Chondrocyte (in vitro differentiated cells): ENCODE results near the gene RANBP10. TPM values are rescaled to one million over a fixed set of nuclear protein-coding genes. Genes with fewer than 3 reads are reported as not detected.

Source experiments
- DNase-seq: peaks from one replicate; pipeline ENCODE4 v3.0.0; 2021; ENCODE audit warnings: mixed read lengths, low spot score
- H3K27ac Mint-ChIP-seq: one replicate; pipeline ENCODE4 v1.8.0; 2021; ENCODE audit warnings: mild to moderate bottlenecking, moderate library complexity, mixed read lengths; ENCODE audit not compliant: unreplicated experiment
- H3K27me3 Mint-ChIP-seq: 2 replicates; pipeline ENCODE4 v1.8.0; 2021; ENCODE audit warnings: low read depth, mixed read lengths
- H3K36me3 Mint-ChIP-seq: 2 replicates; pipeline ENCODE4 v1.8.0; 2021; ENCODE audit warnings: low read depth, mixed read lengths
- H3K4me1 Mint-ChIP-seq: 2 replicates; pipeline ENCODE4 v1.8.0; 2021; ENCODE audit warnings: low read depth, mild to moderate bottlenecking, mixed read lengths
- H3K4me3 Mint-ChIP-seq: one replicate; pipeline ENCODE4 v1.8.0; 2021; ENCODE audit warnings: mild to moderate bottlenecking, moderate library complexity, mixed read lengths; ENCODE audit not compliant: unreplicated experiment
- H3K9me3 Mint-ChIP-seq: 2 replicates; pipeline ENCODE4 v1.8.0; 2021; ENCODE audit warnings: low read depth, mixed read lengths
- CTCF ChIP-seq: fragments of 200-600 bp; sonication (generic); IDR thresholded peaks from 2 replicates; pipeline ENCODE4 v1.5.0; 2021; ENCODE audit warnings: antibody characterized with exemption, mild to moderate bottlenecking, moderate library complexity
- total RNA-seq: library from RNA; stranded (reverse); gene quantifications from 3 replicates; pipeline ENCODE4 v1.2.1, GENCODE V29; 2021

RANBP10 gene
- total RNA-seq, 1 donor from 2014 or later = 14.4 TPM

DNA sequence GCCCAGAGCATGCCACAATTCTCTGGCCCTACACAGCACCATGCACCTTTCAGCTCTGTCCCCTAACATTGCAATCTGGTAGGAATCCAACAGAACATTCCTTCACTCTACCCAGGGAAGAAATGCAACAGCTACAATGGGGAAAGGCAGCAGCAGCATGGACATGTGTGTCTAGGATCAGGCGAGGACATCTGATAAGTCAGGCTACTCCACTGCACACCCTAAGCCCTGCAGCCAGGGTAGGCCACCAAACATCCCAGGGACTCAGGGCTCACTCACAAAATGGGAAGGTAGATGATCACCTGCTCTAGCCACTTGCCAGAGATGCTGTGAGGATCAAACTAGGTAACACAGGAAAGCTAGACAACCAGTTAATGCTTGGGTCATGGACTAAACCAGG is 5.1 kb downstream of the RANBP10 start:
- Mint-ChIP-seq H3K9me3 (no peaks in the 10 kb centered on the region), H3K4me1 (peaks cover 23% of the 10 kb centered on the region), H3K36me3 (peaks cover 12% of the 10 kb centered on the region), H3K27ac (no peak overlapping the region), H3K27me3 (no peaks in the 10 kb centered on the region), H3K4me3 (no peak overlapping the region)
- no peak for TF ChIP-seq CTCF
- no peak for DNase-seq

DNA sequence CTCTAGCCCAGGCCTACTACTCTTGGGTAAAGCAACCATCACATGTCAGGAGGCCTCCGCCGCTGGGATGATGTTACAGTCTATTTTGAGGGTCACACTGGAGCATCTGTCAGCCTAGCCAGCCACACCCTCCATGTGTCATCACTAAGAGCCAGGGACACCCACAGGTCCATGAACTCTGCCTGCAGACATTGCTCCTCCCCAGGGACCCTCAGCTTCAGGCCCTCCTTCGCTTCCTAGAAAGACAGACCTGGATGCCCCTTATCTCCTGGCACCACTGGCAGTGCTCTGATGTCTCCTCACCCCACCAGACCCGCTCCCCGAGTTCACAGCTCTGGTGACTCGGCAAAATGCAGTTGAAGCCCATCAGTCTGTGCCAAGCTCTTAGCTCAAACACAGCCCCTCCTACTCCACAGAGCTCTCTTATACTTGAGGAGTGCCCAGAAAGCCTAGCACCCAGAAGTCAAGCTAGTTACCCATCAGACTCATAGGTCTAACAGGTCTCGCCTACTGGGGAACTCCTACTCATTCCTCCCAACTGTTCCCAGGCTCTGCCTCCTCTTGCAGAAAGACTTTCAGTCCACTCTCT is 5.9 kb downstream of the RANBP10 start:
- H3K36me3 Mint-ChIP-seq = peaks cover 12% of the 10 kb centered on the region
- H3K27me3 Mint-ChIP-seq = no peaks in the 10 kb centered on the region

DNA sequence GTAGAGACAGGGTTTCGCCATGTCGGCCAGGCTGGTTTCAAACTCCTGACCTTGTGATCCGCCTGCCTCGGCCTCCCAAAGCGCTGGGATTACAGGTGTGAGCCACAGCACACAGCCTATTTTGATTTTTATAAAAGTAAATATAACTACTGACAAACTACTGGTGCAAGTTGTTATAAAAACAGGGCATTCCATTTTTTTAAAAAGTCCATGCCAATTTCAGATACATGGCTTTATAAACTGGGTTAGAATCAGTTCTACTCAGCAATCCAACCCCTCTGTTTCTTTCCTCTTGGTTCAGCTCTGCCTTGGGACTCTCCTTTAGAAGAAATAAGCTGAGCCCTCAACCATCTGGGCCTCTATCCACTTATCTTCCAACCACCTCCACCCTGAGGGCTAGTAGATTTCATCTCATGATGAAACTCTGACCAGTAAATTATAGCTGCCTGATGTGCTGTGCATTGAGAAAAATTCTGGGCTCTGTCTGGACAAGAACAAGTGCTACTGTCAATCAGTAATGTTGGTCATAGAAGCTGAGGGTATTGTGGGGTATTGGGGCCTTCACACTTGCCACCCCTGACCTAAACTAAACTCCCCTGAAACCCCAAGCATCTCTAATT is 10.2 kb downstream of the RANBP10 start:
- H3K9me3 Mint-ChIP-seq = no peaks in the 10 kb centered on the region
- no peak for TF ChIP-seq CTCF
- peaks cover 7% of the 10 kb centered on the region for H3K36me3 Mint-ChIP-seq
- no peak overlapping the region for H3K27ac Mint-ChIP-seq
- H3K4me1 Mint-ChIP-seq = peaks cover 9% of the 10 kb centered on the region
- no peak for DNase-seq
- H3K4me3 Mint-ChIP-seq = no peak overlapping the region
- no peaks in the 10 kb centered on the region for H3K27me3 Mint-ChIP-seq

More for the DNA sequence above, 5.9 kb downstream of the RANBP10 start:
- no peaks in the 10 kb centered on the region for H3K9me3 Mint-ChIP-seq
- DNase-seq = no peak
- H3K4me1 Mint-ChIP-seq = peaks cover 18% of the 10 kb centered on the region
- no peak overlapping the region for H3K4me3 Mint-ChIP-seq
- H3K27ac Mint-ChIP-seq = peak overlapping the region; percentile 42
- TF ChIP-seq CTCF = no peak

DNA sequence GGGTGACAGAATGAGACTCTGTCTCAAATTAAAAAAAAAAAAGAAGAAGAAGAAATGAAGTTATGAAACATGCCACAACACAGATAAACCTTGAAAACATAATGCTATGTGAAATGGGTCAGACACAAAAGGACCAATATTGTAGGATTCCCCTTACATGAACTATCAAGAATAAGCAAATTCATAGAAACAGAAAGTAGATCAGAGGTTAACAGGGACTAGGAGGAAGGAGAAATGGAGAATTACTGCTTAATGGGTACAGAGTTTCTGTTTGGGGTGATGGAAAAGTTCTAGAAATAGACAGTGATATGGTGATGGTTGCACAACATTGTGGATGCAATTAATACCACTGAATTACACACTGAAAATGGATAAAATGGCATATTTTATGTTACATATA is 16.3 kb downstream of the RANBP10 start:
- Mint-ChIP-seq H3K9me3 (no peaks in the 10 kb centered on the region), H3K36me3 (no peaks in the 10 kb centered on the region), H3K4me3 (no peak overlapping the region), H3K27me3 (no peaks in the 10 kb centered on the region), H3K27ac (no peak overlapping the region), H3K4me1 (no peaks in the 10 kb centered on the region)
- DNase-seq = no peak
- TF ChIP-seq CTCF = no peak

DNA sequence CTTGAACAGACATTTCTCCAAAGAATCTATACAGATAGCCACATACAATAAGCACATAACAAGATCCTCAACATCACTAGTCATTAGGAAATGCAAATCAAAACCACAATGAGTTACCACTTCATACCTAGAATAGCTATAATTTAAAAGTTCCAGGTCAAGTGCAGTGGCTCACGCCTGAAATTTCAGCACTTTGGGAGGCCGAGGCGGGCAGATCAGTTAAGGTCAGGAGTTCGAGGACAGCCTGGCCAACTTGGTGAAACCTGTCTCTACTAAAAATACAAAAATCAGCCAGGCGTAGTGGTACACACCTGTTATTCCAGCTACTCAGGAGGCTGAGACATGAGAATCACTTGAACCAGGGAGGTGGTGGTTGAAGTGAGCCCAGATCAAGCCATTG is 19.9 kb downstream of the RANBP10 start:
- Mint-ChIP-seq H3K36me3 (no peaks in the 10 kb centered on the region), H3K27me3 (no peaks in the 10 kb centered on the region), H3K4me3 (no peak overlapping the region), H3K27ac (no peak overlapping the region), H3K9me3 (no peaks in the 10 kb centered on the region), H3K4me1 (no peaks in the 10 kb centered on the region)
- DNase-seq = no peak
- TF ChIP-seq CTCF = no peak
